Measurements from ENCODE around the gene TSPAN7.

Gene TSPAN7

DNA sequence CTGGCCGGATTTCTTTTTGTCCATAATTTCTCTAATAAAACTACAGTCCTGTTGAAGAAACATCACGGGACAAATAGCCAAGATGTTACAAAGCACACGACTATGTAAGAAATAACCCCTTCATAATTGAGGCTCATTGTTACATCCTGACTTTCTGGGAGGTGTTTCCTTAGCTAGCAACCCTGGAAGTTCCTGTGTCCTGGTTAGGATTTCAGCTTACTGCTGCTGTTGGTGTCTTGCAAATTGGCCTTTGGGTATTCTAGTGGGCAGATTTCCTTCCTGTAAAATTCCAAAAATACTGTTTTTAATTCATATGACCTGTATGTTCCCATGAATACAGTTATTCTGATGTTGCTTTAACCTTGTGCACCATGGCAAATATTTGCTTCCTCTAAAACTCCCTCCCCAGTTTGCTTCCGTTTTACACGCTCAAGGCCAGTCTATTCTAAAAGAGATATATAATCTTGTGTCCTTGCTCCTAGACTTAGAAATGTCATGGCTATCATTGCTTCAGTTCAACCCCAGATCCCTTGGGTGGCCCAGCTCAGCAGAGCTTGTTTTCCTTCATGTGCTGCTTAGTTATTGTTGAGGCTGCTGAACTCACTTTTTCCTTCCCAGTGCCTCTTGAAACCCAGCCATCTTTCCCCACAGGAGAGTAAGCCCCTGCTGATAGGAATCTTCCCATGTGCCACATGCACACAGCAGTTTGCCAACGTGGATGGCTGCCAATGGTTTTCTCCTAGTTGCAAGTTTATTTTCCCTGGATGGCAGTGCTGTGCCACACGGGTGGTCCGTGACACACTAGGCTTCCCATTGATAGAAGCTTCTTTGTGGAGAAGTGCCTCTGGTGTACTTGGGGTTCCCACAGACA is 75.8 kb downstream of the TSPAN7 start:
- Histone ChIP-seq H3K4me3 (ENCODE audit: low read length, poor library complexity, severe bottlenecking) (no peak overlapping the region), H3F3A (ENCODE audit: low read depth) (no peaks in the 10 kb centered on the region), H2AFZ (ENCODE audit: low read length) (no peak overlapping the region), H3K9ac (ENCODE audit: low read depth, low read length, poor library complexity, severe bottlenecking) (no peak overlapping the region), H3K79me2 (ENCODE audit: insufficient read depth, low read length) (peaks cover 100% of the 10 kb centered on the region), H3K4me2 (ENCODE audit: low read depth, low read length, poor library complexity, severe bottlenecking) (no peak overlapping the region), H4K20me1 (ENCODE audit: insufficient read depth, low read length, poor library complexity, severe bottlenecking) (peaks cover 90% of the 10 kb centered on the region), H3K27me3 (ENCODE audit: insufficient read depth, low read length, poor library complexity, severe bottlenecking) (no peaks in the 10 kb centered on the region), H3K9me3 (ENCODE audit: insufficient read depth, low read depth, low read length) (no peaks in the 10 kb centered on the region), H3K36me3 (ENCODE audit: insufficient read depth, low read length) (peaks cover 89% of the 10 kb centered on the region), H3K4me1 (ENCODE audit: insufficient read depth, low read length, poor library complexity, severe bottlenecking) (peaks cover 87% of the 10 kb centered on the region), H3K9me2 (replicated peaks; ENCODE audit: low read depth, low read length) (no peaks in the 10 kb centered on the region)
- TF ChIP-seq EZH2phosphoT487 (IDR thresholded peaks at IDR 0.05; ENCODE audit: borderline replicate concordance): no peak
- no peak for TF ChIP-seq CTCF (conservative IDR thresholded peaks at IDR 0.05; ENCODE audit: low read length)

DNA sequence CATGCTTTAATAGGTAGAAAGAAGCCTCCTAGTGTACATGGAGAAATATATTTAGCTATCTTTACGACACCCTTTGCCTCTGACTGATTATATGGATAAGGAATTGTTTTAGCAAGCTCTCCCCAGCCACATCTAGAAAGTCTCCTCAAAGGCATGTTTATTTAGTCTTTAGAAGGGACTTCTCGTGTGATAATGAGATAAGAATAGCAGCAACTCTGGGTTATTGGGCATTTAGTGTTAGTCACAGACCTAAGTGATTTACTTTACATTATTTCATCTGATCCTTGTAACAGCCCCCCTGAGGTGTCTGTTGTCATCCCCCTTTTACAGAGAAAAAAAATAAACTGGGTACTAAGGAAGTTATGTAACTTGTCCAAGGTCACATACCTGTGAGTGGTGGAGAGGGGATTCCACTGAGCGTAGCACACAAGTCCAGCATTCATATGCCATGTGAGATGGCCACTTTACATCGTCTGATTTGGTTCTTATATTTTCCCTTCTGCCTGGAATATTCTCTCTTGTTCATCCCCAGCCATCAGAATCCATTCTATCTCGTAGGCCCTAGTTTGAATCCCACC is 77.7 kb downstream of the TSPAN7 start:
- no peak overlapping the region for H3K4me2 ChIP-seq (ENCODE audit: low read depth, low read length, poor library complexity, severe bottlenecking)
- no peaks in the 10 kb centered on the region for H3K9me2 ChIP-seq (replicated peaks; ENCODE audit: low read depth, low read length)
- no peak overlapping the region for H2AFZ ChIP-seq (ENCODE audit: low read length)
- H3K9ac ChIP-seq (ENCODE audit: low read depth, low read length, poor library complexity, severe bottlenecking): no peak overlapping the region
- peaks cover 97% of the 10 kb centered on the region for H3K79me2 ChIP-seq (ENCODE audit: insufficient read depth, low read length)
- peaks cover 2% of the 10 kb centered on the region; the same call in 1 of the 2 replicates for H3F3A ChIP-seq (ENCODE audit: low read depth)
- H3K4me3 ChIP-seq (ENCODE audit: low read length, poor library complexity, severe bottlenecking): no peak overlapping the region
- H4K20me1 ChIP-seq (ENCODE audit: insufficient read depth, low read length, poor library complexity, severe bottlenecking): peaks cover 81% of the 10 kb centered on the region
- peaks cover 83% of the 10 kb centered on the region for H3K36me3 ChIP-seq (ENCODE audit: insufficient read depth, low read length)
- H3K9me3 ChIP-seq (ENCODE audit: insufficient read depth, low read depth, low read length): no peaks in the 10 kb centered on the region
- peaks cover 82% of the 10 kb centered on the region for H3K4me1 ChIP-seq (ENCODE audit: insufficient read depth, low read length, poor library complexity, severe bottlenecking)
- no peak for TF ChIP-seq CTCF (conservative IDR thresholded peaks at IDR 0.05; ENCODE audit: low read length)
- no peaks in the 10 kb centered on the region for H3K27me3 ChIP-seq (ENCODE audit: insufficient read depth, low read length, poor library complexity, severe bottlenecking)

DNA sequence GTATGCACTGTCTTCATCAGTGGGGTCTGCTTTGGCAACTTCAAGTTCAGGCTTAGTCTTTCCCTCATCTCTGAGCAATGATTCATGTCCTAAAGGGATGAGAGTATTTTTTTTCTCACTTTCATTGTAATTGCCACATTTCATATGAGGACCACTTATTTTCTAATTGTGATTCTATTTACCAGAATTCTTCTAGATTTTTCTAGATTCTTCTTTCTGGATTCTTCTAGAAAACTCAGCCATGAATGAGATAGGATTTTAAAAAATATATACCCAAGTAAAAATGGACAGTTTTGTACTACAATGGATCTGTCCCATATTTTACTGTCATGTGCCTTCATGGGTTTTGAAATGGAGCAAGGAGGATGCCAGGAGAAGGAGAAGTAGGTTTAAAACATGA is 78.4 kb downstream of the TSPAN7 start:
- Histone ChIP-seq H3K27me3 (ENCODE audit: insufficient read depth, low read length, poor library complexity, severe bottlenecking) (no peaks in the 10 kb centered on the region), H2AFZ (ENCODE audit: low read length) (no peak overlapping the region), H3K4me1 (ENCODE audit: insufficient read depth, low read length, poor library complexity, severe bottlenecking) (peaks cover 82% of the 10 kb centered on the region), H3F3A (ENCODE audit: low read depth) (peaks cover 3% of the 10 kb centered on the region; the same call in 1 of the 2 replicates), H3K9me2 (replicated peaks; ENCODE audit: low read depth, low read length) (no peaks in the 10 kb centered on the region), H3K79me2 (ENCODE audit: insufficient read depth, low read length) (peaks cover 97% of the 10 kb centered on the region), H3K9ac (ENCODE audit: low read depth, low read length, poor library complexity, severe bottlenecking) (no peak overlapping the region), H3K4me2 (ENCODE audit: low read depth, low read length, poor library complexity, severe bottlenecking) (no peak overlapping the region), H4K20me1 (ENCODE audit: insufficient read depth, low read length, poor library complexity, severe bottlenecking) (peaks cover 81% of the 10 kb centered on the region), H3K36me3 (ENCODE audit: insufficient read depth, low read length) (peaks cover 83% of the 10 kb centered on the region), H3K4me3 (ENCODE audit: low read length, poor library complexity, severe bottlenecking) (no peak overlapping the region), H3K9me3 (ENCODE audit: insufficient read depth, low read depth, low read length) (no peaks in the 10 kb centered on the region)
- TF ChIP-seq EZH2phosphoT487 (IDR thresholded peaks at IDR 0.05; ENCODE audit: borderline replicate concordance) (no peak), CTCF (conservative IDR thresholded peaks at IDR 0.05; ENCODE audit: low read length) (no peak)
